ENCODE results near the gene ADARB2.

Gene ADARB2

GRCh38 chr10:1644191-1644711, 93.1 kb downstream of the ADARB2 start:
- TF ChIP-seq CTCF (IDR thresholded peaks at IDR 0.05; ENCODE audit: low read depth, low read length, poor library complexity, severe bottlenecking) (no peak), EZH2phosphoT487 (IDR thresholded peaks at IDR 0.05; ENCODE audit: borderline replicate concordance, low read length) (no peak)
- Histone ChIP-seq H3K79me2 (ENCODE audit: control insufficient read depth, low read length) (no peaks in the 10 kb centered on the region), H3F3A (ENCODE audit: control insufficient read depth, insufficient read depth) (no peaks in the 10 kb centered on the region), H3K9me2 (replicated peaks; ENCODE audit: control insufficient read depth, low read length) (no peaks in the 10 kb centered on the region), H3K4me2 (ENCODE audit: low read length) (no peak overlapping the region), H3K4me3 (ENCODE audit: low read length) (no peak overlapping the region), H4K20me1 (ENCODE audit: control insufficient read depth, insufficient read depth, low read depth, low read length) (peaks cover 4% of the 10 kb centered on the region; the same call in 1 of the 2 replicates), H3K9me3 (ENCODE audit: control insufficient read depth, insufficient read depth, low read length) (no peaks in the 10 kb centered on the region), H3K27ac (ENCODE audit: low read depth, low read length) (no peak overlapping the region), H3K4me1 (ENCODE audit: control insufficient read depth, low read length) (no peaks in the 10 kb centered on the region), H3K27me3 (ENCODE audit: control insufficient read depth, low read length) (peaks cover 38% of the 10 kb centered on the region), H3K36me3 (ENCODE audit: control insufficient read depth, low read length) (no peaks in the 10 kb centered on the region)

- Histone ChIP-seq H3K27ac (ENCODE audit: low read depth, low read length) (no peak overlapping the region), H3K9me3 (ENCODE audit: control insufficient read depth, insufficient read depth, low read length) (no peaks in the 10 kb centered on the region), H4K20me1 (ENCODE audit: control insufficient read depth, insufficient read depth, low read depth, low read length) (peaks cover 4% of the 10 kb centered on the region; the same call in 1 of the 2 replicates), H3K4me2 (ENCODE audit: low read length) (no peak overlapping the region), H3F3A (ENCODE audit: control insufficient read depth, insufficient read depth) (no peaks in the 10 kb centered on the region), H3K36me3 (ENCODE audit: control insufficient read depth, low read length) (no peaks in the 10 kb centered on the region), H3K4me3 (ENCODE audit: low read length) (no peak overlapping the region), H3K9me2 (replicated peaks; ENCODE audit: control insufficient read depth, low read length) (no peaks in the 10 kb centered on the region), H3K79me2 (ENCODE audit: control insufficient read depth, low read length) (no peaks in the 10 kb centered on the region), H3K4me1 (ENCODE audit: control insufficient read depth, low read length) (no peaks in the 10 kb centered on the region), H3K27me3 (ENCODE audit: control insufficient read depth, low read length) (peaks cover 34% of the 10 kb centered on the region)
- TF ChIP-seq CTCF (IDR thresholded peaks at IDR 0.05; ENCODE audit: low read depth, low read length, poor library complexity, severe bottlenecking) = no peak
These were observed 93.5 kb downstream of the ADARB2 start for GRCh38 chr10:1643908-1644179.

GRCh38 chr10:1643161-1643907, 94.0 kb downstream of the ADARB2 start:
- no peak overlapping the region for H3K27ac ChIP-seq (ENCODE audit: low read depth, low read length)

DNA sequence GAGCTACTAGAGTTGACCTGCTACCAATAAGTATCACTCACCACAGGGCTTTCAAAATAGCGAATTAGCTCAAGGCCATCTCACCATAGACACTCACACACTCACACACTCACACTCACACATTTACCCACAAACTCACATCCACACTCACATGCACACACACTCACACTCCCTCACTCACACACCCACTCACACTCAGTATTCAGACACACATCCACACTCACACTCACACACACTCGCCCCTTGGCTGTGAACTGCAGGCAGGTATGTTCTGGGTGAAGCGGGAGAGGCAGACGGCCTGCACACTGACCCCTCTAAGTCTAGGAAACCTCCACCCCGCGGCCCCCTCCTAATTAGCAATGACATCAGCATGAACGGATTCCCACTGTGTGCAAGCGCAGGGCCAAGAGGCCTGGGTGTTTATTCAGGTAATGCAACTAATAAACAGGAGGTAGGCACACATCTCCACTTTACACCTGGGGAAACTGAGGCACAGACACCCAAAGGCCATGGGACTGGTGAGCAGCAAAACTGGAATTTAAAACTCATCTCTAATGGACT, 94.6 kb downstream of the ADARB2 start:
- Histone ChIP-seq H3K4me1 (ENCODE audit: control insufficient read depth, low read length) (no peaks in the 10 kb centered on the region), H3K27me3 (ENCODE audit: control insufficient read depth, low read length) (peaks cover 25% of the 10 kb centered on the region), H3K4me2 (ENCODE audit: low read length) (no peak overlapping the region), H3K9me2 (replicated peaks; ENCODE audit: control insufficient read depth, low read length) (no peaks in the 10 kb centered on the region), H3K9me3 (ENCODE audit: control insufficient read depth, insufficient read depth, low read length) (no peaks in the 10 kb centered on the region), H4K20me1 (ENCODE audit: control insufficient read depth, insufficient read depth, low read depth, low read length) (peaks cover 4% of the 10 kb centered on the region; the same call in 1 of the 2 replicates), H3K36me3 (ENCODE audit: control insufficient read depth, low read length) (no peaks in the 10 kb centered on the region), H3K79me2 (ENCODE audit: control insufficient read depth, low read length) (no peaks in the 10 kb centered on the region), H3K27ac (ENCODE audit: low read depth, low read length) (no peak overlapping the region), H3F3A (ENCODE audit: control insufficient read depth, insufficient read depth) (no peaks in the 10 kb centered on the region), H3K4me3 (ENCODE audit: low read length) (no peak overlapping the region)
- TF ChIP-seq EZH2phosphoT487 (IDR thresholded peaks at IDR 0.05; ENCODE audit: borderline replicate concordance, low read length) = no peak
- no peak for TF ChIP-seq CTCF (IDR thresholded peaks at IDR 0.05; ENCODE audit: low read depth, low read length, poor library complexity, severe bottlenecking)

More at GRCh38 chr10:1643161-1643907, 94.0 kb downstream of the ADARB2 start:
- Histone ChIP-seq H3K4me2 (ENCODE audit: low read length) (no peak overlapping the region), H3K9me2 (replicated peaks; ENCODE audit: control insufficient read depth, low read length) (no peaks in the 10 kb centered on the region), H4K20me1 (ENCODE audit: control insufficient read depth, insufficient read depth, low read depth, low read length) (peaks cover 4% of the 10 kb centered on the region; the same call in 1 of the 2 replicates), H3K9me3 (ENCODE audit: control insufficient read depth, insufficient read depth, low read length) (no peaks in the 10 kb centered on the region), H3K4me3 (ENCODE audit: low read length) (no peak overlapping the region), H3K36me3 (ENCODE audit: control insufficient read depth, low read length) (no peaks in the 10 kb centered on the region), H3K79me2 (ENCODE audit: control insufficient read depth, low read length) (no peaks in the 10 kb centered on the region), H3K4me1 (ENCODE audit: control insufficient read depth, low read length) (no peaks in the 10 kb centered on the region), H3K27me3 (ENCODE audit: control insufficient read depth, low read length) (peaks cover 29% of the 10 kb centered on the region), H3F3A (ENCODE audit: control insufficient read depth, insufficient read depth) (no peaks in the 10 kb centered on the region)
- TF ChIP-seq EZH2phosphoT487 (IDR thresholded peaks at IDR 0.05; ENCODE audit: borderline replicate concordance, low read length) = no peak

Data from DOHH2 (cell line).